Umbilical cord (tissue), 2 donors: ENCODE measurements around the gene IL22RA1. TPM values are rescaled to one million over a fixed set of nuclear protein-coding genes. Genes with fewer than 3 reads are reported as not detected.

ENCODE experiments used
- DNase-seq: peaks from one replicate; pipeline ENCODE4 v3.0.0-alpha.2; 2015; ENCODE audit warnings: low spot score
- total RNA-seq: library from RNA; depleted of rRNA; stranded (reverse); fragments of >200 nt; gene quantifications from one replicate; pipeline ENCODE4 v1.2.3, GENCODE V29; 2014; ENCODE audit warnings: low replicate concordance; ENCODE audit not compliant: insufficient read depth

The IL22RA1 gene
- total RNA-seq, 1 donor from 2014 or later = 3.1 TPM

- DNase-seq = no peak
Measured at GRCh38 chr1:24098102-24098501, 44.8 kb downstream of the IL22RA1 start.

DNA sequence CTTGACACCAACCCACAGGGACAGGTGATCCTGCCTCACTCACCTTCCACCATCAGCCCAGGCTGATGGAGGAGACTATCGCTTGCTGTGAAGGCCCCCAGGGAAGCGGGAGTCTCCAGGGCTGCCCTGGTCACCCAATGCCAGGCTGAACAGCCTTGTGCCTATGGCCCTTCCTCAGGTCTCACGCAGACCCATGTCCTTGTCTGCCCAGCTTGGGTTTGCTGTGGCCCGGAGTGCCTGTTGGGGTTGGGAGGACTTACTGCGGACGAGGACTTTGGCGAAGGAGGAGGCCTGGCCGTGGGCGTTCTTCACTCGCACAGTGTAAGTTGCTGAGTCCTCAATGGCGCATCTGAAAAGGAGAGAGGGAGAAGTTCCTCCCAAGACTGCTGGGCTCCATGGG is 45.3 kb downstream of the IL22RA1 start:
- DNase-seq = no peak

DNA sequence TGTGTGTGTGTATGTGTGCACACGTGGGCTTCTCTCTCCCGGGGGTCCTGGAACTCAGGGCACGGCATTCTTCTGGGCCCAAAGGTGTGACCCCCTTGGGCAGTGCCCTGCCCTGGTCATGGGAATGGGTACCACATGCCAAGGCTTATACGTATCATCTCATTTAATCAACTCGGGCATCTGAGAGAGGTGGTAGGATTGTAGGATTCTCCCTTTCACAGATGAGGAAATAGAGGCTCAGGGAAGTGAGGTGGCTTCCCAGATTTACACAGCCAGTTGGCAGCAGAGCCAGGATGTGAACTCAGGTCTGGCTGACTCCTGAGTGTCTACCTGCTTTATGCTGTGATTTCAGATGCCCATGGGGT is 46.2 kb downstream of the IL22RA1 start:
- no peak for DNase-seq

DNA sequence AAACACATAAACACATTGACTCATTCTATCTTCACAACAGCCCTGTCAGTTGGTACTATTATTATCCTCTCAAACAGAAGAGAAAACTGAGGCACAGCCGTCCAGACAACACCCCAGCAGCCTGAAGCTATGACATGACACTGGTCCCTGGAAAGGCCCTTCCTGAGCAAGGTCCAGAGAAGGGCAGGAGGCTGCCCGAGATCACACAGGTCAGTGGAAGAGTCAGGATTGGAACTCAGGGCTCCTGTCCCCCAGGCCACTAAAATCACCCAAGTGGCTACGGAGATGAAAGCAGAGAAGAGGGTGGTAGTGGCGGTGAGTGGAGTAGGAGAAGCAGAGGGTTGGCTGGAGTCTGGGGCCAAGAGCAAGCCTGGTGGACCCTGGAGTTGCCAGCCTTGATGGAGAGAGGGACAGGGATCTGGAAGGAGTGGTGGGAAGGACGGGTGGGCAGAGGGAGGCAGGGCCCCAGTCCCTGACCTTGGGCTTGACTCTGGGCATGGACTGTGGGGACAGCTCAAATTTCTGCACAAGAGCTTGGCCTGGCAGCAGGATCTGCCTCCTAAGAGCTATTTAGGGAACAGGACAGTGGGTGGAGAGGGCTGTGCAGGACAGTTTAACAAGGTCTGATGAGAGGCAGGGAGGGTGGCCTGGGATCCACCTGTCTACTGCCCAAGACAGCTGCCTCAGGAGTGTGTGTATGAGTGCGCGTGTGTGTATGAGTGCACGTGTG is 46.8 kb downstream of the IL22RA1 start:
- no peak for DNase-seq

GRCh38 chr1:24095140-24095859 is 47.6 kb downstream of the IL22RA1 start:
- no peak for DNase-seq

- DNase-seq = no peak
Measured at GRCh38 chr1:24094554-24094953, 48.4 kb downstream of the IL22RA1 start.

GRCh38 chr1:24093732-24094131 is 49.2 kb downstream of the IL22RA1 start:
- no peak for DNase-seq

DNA sequence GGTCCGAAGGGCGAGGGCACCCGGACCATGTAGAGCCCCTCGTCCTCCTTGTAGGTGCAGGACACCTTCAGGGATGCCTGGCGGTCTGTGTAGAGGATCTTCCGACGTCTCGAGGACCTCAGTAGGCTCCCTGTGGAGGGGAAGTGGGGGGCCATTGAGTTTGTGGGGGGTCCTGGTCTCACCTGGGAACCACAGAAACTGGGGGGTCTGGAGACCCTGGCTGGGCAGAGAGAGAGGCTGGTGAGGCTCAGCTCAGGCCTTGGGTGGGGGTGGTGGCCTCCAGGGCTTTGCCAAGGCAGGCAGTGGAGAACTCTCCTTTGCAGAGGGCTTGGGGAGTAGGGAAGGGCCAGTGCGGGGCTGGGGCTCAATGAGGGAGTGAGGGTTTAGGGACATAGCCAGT is 50.0 kb downstream of the IL22RA1 start:
- DNase-seq = no peak

- no peak for DNase-seq
Measured at GRCh38 chr1:24091971-24092482, 50.9 kb downstream of the IL22RA1 start.

DNA sequence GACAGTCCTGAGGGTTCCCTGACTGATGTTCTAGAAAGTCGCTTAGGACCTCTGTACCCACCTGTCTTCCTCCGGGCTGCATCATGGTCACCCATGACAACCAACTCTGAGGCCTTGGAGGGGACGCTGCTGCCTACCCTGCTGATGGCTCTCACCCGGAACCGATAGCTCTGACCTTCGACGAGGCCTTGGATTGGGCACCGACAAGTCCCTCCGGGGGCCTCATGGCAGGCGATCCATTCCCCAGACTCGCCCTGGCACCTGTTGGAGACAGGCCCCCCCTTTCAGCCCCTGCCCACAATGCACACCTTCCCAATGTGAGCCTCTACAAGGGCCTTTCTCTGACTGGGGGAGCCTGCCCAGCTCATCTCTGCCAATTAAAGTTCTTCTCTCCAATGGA is 52.2 kb downstream of the IL22RA1 start:
- DNase-seq = no peak

- DNase-seq = no peak
Measured at GRCh38 chr1:24089743-24090555, 53.0 kb downstream of the IL22RA1 start.

DNA sequence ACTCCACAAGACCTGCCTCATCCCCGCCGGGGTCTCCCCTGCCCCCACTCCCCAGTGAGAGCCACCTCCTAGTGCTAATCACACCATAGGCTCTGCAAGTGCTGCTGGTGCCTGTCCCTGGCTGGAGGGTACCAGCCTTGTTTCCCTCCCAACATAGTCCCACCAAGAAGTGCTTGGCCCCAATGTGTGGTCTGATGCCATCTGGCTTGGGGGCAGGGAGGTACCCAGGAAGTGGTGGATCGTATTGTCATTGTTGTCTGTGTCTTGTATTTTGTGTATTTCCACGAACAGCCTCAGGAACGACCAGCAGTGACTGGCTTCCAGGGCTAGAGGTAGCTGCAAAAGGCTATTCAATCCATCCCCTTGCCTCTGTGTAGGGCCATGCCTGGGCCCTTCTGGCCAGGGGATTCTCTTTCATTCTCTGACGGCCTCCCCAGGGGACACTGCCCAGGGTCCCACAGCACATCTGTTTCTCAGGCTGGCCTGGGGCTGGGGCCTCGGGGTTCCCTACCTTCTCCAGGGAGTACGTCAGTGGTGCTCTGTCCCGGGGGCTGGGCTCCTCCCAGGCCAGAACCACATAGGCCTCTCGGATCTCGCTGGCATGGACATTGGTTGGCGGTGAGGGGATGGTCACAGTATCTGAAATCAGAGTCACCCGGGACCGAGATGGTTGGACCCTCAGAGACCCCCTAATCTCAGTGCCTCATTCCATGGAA is 53.8 kb downstream of the IL22RA1 start:
- no peak for DNase-seq

DNA sequence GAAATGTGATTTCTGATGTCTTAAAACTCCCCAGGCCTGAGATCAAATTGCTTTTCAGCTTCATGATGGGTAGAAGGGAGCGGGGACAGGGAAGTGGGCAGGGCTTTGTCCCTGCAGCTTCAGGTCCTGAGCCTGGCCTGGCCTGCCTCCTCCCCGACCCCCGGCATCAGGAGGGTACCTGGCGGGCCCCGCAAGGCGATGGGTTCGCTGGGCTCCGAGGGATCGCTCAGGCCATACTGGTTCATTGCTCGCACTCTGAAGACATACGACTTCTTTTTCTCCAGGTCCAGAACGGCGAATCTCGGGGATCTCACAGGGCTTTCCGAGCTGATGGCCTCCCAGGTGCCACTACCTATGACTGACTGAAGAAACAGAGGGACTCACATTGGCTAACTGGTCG is 56.5 kb downstream of the IL22RA1 start:
- no peak for DNase-seq

DNA sequence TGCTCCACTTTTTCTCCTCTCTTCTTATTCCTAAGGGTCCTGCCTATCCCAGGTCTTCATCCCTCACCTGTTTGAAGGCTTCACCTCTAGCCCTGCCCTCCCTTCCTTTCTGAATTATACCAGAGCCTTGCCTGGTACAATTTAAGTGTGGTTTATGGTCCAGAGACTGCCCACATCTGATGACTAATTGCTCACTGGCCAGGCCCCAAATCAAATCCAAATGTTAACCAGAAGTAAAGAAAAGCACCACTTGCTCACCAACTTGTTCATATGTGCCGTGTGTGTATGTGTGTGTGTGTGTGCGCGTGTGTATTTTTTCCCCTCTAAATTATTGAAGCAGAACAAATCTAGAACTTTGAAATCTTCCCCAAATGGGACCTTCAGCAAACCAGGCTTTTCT is 57.4 kb downstream of the IL22RA1 start:
- DNase-seq = no peak

GRCh38 chr1:24085007-24085406 is 57.9 kb downstream of the IL22RA1 start:
- no peak for DNase-seq

GRCh38 chr1:24084050-24084449 is 58.9 kb downstream of the IL22RA1 start:
- DNase-seq = no peak

DNA sequence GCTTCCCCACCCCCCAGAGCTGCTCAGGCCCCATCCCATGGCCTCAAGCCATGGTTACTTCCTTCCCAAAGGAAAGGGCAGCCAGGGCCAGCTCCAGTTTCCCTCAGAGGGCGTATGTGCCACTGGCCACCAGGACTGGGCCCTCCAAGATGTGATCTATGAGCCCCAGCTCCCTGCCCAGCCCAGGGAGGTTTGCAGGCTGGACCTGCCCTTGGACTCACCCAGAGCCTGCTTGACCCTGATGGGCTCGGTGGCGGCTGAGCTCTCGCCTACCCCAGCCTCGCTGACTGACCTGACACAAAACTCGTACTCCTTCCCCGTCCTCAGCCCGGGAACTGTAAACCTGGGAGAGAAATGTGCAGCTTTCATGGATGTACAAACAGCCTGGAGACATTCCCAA is 60.6 kb downstream of the IL22RA1 start:
- no peak for DNase-seq

- DNase-seq = no peak
Measured at GRCh38 chr1:24081190-24081589, 61.8 kb downstream of the IL22RA1 start.

DNA sequence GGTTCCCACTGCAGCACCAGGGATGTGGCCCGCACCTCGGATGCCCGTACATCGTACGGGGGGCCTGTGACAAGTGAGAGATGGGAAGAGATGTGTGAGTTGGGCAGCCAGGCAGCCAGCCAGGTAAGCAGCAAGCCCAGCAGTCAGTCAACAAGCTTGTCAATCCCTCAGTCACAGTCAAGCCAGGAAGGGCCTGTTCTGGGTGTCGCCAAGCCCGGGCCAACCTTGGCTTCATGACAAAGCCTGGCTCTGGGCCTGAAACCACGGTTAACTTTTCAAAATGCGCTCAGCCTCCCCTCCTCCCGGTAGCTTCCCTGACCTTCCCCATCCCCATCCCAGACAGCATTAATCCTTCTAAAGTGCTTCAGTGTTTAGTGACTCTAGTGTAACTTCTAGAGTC is 62.8 kb downstream of the IL22RA1 start:
- no peak for DNase-seq

- DNase-seq = no peak
Measured at GRCh38 chr1:24077278-24077978, 65.5 kb downstream of the IL22RA1 start.

GRCh38 chr1:24075946-24076345 is 67.0 kb downstream of the IL22RA1 start:
- DNase-seq = no peak
